Fibroblast of pulmonary artery (primary cell): ENCODE results near the gene LIG3.
"Not testable (repeated sequence)": the region's sequence is repeated elsewhere in the genome, so short reads cannot be mapped to it uniquely, and the experiment has no call there.

Experiments
- DNase-seq: peaks from one replicate; pipeline ENCODE4 v3.0.0-alpha.2; 2010; ENCODE audit warnings: low read depth
- H3K4me3 ChIP-seq: replicated peaks from 2 replicates; pipeline ENCODE4 v1.5.1; 2011; ENCODE audit warnings: low read depth, mild to moderate bottlenecking, control low read depth, low read length, moderate library complexity
- TF ChIP-seq, protein P1 (sequence below): IDR thresholded peaks from 2 replicates; pipeline ENCODE4 v1.5.1; 2011; ENCODE audit warnings: mild to moderate bottlenecking, control low read depth, low read length, inconsistent platforms; ENCODE audit errors: missing control alignments

LIG3 gene

DNA sequence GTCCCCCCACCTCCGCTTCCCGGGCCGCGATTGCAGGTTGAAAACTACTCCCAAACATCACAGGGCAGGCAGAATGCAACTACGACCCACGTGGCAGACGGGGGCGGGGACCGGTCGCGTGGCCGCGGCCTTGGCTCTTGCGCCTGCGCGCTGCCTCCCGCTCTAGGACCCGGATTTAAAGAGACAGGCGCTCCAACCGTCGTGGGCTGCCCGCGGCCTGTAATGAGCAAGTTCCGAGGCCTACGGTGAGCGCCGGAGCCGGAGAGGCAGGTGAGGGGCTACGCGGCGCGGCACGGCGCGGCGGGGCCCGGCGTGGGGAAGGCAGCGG, at the start of gene LIG3:
TSS of gene LIG3 (plus strand) at position 160 of the 328 bp plus-strand sequence. CDS start 2,494 bp downstream, outside the sequence.
- H3K4me3 ChIP-seq = peak within 1 kb of the TSS; percentile 79
- TF ChIP-seq, protein P1, sequence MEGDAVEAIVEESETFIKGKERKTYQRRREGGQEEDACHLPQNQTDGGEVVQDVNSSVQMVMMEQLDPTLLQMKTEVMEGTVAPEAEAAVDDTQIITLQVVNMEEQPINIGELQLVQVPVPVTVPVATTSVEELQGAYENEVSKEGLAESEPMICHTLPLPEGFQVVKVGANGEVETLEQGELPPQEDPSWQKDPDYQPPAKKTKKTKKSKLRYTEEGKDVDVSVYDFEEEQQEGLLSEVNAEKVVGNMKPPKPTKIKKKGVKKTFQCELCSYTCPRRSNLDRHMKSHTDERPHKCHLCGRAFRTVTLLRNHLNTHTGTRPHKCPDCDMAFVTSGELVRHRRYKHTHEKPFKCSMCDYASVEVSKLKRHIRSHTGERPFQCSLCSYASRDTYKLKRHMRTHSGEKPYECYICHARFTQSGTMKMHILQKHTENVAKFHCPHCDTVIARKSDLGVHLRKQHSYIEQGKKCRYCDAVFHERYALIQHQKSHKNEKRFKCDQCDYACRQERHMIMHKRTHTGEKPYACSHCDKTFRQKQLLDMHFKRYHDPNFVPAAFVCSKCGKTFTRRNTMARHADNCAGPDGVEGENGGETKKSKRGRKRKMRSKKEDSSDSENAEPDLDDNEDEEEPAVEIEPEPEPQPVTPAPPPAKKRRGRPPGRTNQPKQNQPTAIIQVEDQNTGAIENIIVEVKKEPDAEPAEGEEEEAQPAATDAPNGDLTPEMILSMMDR = no peak
- peak; percentile 94 for DNase-seq

DNA sequence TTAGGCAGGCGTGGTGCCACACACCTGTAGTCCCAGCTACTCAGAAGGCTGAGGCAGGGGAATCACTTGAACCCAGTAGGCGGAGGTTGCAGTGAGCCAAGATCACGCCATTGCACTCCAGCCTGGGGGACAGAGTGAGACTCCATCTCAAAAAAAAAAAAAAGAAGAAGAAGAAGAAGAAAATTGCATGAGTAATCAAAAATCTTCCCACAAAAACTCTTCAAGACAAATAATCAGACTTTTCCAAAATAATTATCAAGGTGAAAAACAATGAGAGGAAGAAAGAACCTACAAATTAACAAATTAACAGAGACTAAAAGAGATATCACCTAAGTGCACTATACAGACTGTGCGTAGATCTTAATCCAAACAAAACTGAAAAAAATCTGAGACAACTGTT, 29.5 kb upstream of the LIG3 start:
- not testable (repeated sequence) for H3K4me3 ChIP-seq, DNase-seq

- no peak for DNase-seq
- H3K4me3 ChIP-seq = no peak overlapping the region
- TF ChIP-seq, protein P1 = no peak
Measured at GRCh38 chr17:34958438-34958837, 21.9 kb upstream of the LIG3 start.

DNA sequence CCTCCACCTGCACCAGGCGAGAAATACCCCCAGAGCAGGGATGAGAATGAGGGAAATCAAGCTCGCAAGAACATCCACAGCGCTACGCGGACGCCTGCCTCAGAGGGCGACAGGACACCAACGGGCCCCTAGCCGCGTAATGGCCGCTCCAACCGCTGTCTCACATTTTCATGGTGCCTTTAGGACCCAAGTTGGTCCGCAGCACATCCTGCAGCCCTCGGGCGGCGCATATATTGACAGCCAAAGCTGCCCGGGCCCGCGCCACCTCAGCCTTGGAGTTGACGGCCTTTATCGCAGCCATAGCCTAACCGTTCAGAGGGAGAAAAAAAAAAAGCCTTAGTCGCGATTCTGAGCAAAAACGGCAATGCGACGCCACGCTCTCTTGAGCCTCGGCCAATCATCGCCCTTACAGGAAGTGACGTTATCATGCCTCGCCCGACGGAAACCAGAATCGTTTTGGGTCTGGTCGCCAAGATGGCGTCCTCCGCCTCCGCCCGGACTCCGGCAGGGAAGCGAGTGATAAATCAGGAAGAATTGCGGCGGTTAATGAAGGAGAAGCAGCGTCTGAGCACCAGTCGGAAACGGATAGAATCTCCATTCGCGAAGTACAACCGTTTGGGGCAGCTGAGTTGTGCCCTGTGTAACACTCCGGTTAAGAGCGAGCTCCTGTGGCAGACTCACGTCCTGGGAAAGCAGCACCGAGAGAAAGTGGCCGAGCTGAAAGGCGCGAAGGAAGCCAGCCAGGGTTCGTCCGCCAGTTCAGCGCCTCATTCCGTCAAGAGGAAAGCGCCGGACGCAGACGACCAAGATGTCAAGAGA, 19.0 kb upstream of the LIG3 start, which contains the start of the genes CCT6B and ZNF830:
TSS of gene CCT6B (minus strand) at position 368 of the 819 bp plus-strand sequence. CDS start at position 301, 67 bp downstream.
TSS of gene ZNF830 (plus strand) at position 448 of the 819 bp plus-strand sequence. CDS start at position 475, 27 bp downstream.
- H3K4me3 ChIP-seq = peak within 1 kb of the TSS; percentile 95
- TF ChIP-seq, protein P1 = no peak
- peak; percentile 96 for DNase-seq

GRCh38 chr17:34974179-34974578, 6.1 kb upstream of the LIG3 start:
- no peak overlapping the region for H3K4me3 ChIP-seq
- no peak for DNase-seq
- TF ChIP-seq, protein P1 = no peak

DNA sequence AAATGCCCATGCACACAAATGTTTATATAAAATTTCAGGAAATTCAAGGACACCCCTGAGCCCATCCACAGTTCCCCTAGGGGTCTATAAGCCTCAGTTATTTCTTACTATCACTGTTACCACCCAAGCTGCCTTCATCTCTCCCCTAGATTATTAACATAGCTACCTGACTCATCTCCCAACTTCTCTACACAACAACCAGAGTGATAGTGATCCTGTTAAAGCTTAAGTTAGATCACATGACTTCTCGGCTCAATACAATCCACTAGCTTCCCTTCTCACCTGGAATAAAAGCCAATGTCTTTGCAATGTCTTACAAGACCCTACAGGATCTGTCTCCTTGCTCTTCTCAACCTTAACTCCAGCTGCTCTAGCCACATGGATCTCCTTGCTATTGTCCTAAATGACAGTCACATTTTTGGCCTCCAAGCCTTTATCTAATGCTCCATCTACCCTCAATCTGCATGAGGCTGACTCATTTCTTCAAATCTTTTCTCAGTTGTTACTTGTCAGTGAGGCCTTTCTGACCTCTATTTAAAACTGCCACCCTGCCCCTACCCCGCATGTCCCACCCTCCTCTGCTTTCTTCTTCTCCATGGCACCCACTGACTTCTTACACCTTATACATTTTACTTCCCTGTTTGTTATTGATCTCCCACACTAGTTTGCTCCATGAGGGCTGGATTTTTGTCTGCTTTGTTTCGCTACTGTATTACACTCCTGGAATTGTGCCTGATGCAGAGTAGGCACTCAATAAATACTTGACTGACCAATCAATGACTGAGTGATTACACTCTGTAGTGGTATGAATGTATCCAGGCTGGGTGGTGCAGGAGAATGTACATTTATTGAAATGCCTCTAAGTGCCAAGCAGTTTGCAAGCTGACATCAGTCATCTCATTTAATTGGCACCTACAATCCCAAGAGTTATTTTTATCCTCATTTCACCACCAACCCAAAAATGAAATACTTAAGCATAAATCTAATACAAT, 5.2 kb upstream of the LIG3 start:
- TF ChIP-seq, protein P1 = no peak
- DNase-seq = no peak
- no peak overlapping the region for H3K4me3 ChIP-seq

DNA sequence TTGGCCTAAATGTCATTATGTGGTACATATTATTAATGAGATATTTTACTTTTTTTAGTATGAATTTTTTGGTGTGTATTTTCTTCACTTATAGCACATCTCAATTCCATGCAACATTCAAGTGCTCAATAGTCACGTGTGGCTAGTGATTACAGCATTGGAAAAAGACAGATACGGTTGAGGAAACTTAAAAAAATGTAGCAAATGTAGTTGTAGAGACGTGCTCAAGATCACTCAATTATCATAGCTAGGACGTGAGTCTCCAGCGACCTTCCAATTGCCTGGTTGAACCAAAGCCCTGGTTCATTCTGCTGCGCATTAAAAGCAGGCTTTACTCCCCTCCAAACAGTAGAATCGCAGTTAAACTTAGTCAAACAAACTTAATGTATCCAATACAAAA, 1.2 kb upstream of the LIG3 start:
- TF ChIP-seq, protein P1 = no peak
- no peak for DNase-seq
- no peak overlapping the region for H3K4me3 ChIP-seq
